ENCODE measurements around the gene LRP1B. TPM values are rescaled to one million over a fixed set of nuclear protein-coding genes. Genes with fewer than 3 reads are reported as not detected.

LRP1B gene
- polyA plus RNA-seq, 1 donor from 2014 or later = 12.7 TPM

- no peak overlapping the region for H2AFZ ChIP-seq (ENCODE audit: low read depth, low read length)
- no peaks in the 10 kb centered on the region for H3F3A ChIP-seq (ENCODE audit: insufficient read depth, low read length, poor library complexity, severe bottlenecking)
- H3K79me2 ChIP-seq (replicated peaks; ENCODE audit: insufficient read depth, low read length) = no peaks in the 10 kb centered on the region
- no peaks in the 10 kb centered on the region for H3K36me3 ChIP-seq (ENCODE audit: insufficient read depth, low read length)
- TF ChIP-seq EP300 (conservative IDR thresholded peaks at IDR 0.05; ENCODE audit: poor library complexity, severe bottlenecking) = no peak
- no peak for TF ChIP-seq MXI1 (conservative IDR thresholded peaks at IDR 0.05; ENCODE audit: poor library complexity, severe bottlenecking)
- TF ChIP-seq TAF1 (IDR thresholded peaks at IDR 0.05; ENCODE audit: low read depth) = no peak
- no peak for TF ChIP-seq RAD21 (conservative IDR thresholded peaks at IDR 0.05)
- TF ChIP-seq, protein P1, sequence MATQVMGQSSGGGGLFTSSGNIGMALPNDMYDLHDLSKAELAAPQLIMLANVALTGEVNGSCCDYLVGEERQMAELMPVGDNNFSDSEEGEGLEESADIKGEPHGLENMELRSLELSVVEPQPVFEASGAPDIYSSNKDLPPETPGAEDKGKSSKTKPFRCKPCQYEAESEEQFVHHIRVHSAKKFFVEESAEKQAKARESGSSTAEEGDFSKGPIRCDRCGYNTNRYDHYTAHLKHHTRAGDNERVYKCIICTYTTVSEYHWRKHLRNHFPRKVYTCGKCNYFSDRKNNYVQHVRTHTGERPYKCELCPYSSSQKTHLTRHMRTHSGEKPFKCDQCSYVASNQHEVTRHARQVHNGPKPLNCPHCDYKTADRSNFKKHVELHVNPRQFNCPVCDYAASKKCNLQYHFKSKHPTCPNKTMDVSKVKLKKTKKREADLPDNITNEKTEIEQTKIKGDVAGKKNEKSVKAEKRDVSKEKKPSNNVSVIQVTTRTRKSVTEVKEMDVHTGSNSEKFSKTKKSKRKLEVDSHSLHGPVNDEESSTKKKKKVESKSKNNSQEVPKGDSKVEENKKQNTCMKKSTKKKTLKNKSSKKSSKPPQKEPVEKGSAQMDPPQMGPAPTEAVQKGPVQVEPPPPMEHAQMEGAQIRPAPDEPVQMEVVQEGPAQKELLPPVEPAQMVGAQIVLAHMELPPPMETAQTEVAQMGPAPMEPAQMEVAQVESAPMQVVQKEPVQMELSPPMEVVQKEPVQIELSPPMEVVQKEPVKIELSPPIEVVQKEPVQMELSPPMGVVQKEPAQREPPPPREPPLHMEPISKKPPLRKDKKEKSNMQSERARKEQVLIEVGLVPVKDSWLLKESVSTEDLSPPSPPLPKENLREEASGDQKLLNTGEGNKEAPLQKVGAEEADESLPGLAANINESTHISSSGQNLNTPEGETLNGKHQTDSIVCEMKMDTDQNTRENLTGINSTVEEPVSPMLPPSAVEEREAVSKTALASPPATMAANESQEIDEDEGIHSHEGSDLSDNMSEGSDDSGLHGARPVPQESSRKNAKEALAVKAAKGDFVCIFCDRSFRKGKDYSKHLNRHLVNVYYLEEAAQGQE (IDR thresholded peaks at IDR 0.05; ENCODE audit: borderline replicate concordance) = no peak
- TF ChIP-seq SMC3 (conservative IDR thresholded peaks at IDR 0.05; ENCODE audit: poor library complexity) = no peak
- TF ChIP-seq EZH2 (IDR thresholded peaks at IDR 0.05; ENCODE audit: borderline replicate concordance, insufficient read depth, low read length, poor library complexity, severe bottlenecking) = no peak
- no peak for TF ChIP-seq POLR2AphosphoS5 (IDR thresholded peaks at IDR 0.05)
- TF ChIP-seq CTCF (IDR thresholded peaks at IDR 0.05; ENCODE audit: poor library complexity, severe bottlenecking) = no peak
- no peaks in the 10 kb centered on the region for H3K9me2 ChIP-seq (ENCODE audit: insufficient read depth, low read length)
- H3K27me3 ChIP-seq (ENCODE audit: insufficient read depth, low read depth, low read length) = no peaks in the 10 kb centered on the region
- no peaks in the 10 kb centered on the region for H3K9me3 ChIP-seq (ENCODE audit: low read length)
- no peaks in the 10 kb centered on the region for H4K20me1 ChIP-seq (ENCODE audit: insufficient read depth)
- no peak overlapping the region for H3K27ac ChIP-seq (ENCODE audit: low read length)
- H3K4me2 ChIP-seq (ENCODE audit: low read length) = no peak overlapping the region
- no peak overlapping the region for H3K4me3 ChIP-seq (ENCODE audit: low read length)
- no peak overlapping the region for H3K9ac ChIP-seq (ENCODE audit: low read length)
These were observed 1055.1 kb downstream of the LRP1B start for GRCh38 chr2:141075753-141076152.

DNA sequence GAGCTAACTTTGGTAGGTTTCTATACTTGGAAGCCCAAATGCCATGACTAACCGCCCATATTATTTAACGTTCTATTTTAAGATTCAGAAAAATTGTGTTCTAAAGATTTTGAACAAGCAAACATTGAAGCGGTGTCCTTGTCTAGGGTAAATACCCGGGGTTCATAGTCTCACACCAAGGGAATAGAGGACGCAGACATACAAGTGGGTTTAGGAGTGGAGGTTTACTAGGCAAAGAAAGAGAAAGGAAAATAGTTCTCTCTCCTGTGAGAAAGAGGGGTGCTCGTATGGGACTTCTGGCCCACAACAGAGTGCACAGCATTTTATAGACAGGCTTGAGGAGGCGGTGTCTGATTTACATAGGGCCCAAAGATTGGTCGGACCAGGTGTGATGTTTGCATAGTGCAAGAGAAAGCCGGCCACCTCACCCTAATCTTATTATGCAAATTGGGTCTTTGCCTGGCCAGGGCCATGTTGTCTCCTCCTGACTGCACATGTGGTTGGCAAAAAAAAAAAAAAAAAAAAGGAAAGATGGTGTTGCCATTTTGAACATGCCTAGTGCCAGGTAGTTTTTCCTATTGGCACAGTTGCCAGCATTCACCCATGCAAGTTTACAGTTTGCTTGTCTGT lies 1062.6 kb downstream of the LRP1B start:
- Histone ChIP-seq H3K9me2 (ENCODE audit: insufficient read depth, low read length) (no peaks in the 10 kb centered on the region), H3K4me3 (ENCODE audit: low read length) (no peak overlapping the region), H3K4me2 (ENCODE audit: low read length) (no peak overlapping the region), H3K27ac (ENCODE audit: low read length) (no peak overlapping the region), H3F3A (ENCODE audit: insufficient read depth, low read length, poor library complexity, severe bottlenecking) (no peaks in the 10 kb centered on the region), H3K79me2 (replicated peaks; ENCODE audit: insufficient read depth, low read length) (no peaks in the 10 kb centered on the region), H2AFZ (ENCODE audit: low read depth, low read length) (no peak overlapping the region), H3K9me3 (ENCODE audit: low read length) (no peaks in the 10 kb centered on the region), H3K36me3 (ENCODE audit: insufficient read depth, low read length) (no peaks in the 10 kb centered on the region), H4K20me1 (ENCODE audit: insufficient read depth) (no peaks in the 10 kb centered on the region), H3K27me3 (ENCODE audit: insufficient read depth, low read depth, low read length) (no peaks in the 10 kb centered on the region), H3K9ac (ENCODE audit: low read length) (no peak overlapping the region)
- no peak for TF ChIP-seq POLR2AphosphoS5 (IDR thresholded peaks at IDR 0.05)
- TF ChIP-seq, protein P1 (IDR thresholded peaks at IDR 0.05; ENCODE audit: borderline replicate concordance) = no peak
- no peak for TF ChIP-seq EP300 (conservative IDR thresholded peaks at IDR 0.05; ENCODE audit: poor library complexity, severe bottlenecking)
- TF ChIP-seq SMC3 (conservative IDR thresholded peaks at IDR 0.05; ENCODE audit: poor library complexity) = no peak
- TF ChIP-seq TAF1 (IDR thresholded peaks at IDR 0.05; ENCODE audit: low read depth) = no peak
- no peak for TF ChIP-seq EZH2 (IDR thresholded peaks at IDR 0.05; ENCODE audit: borderline replicate concordance, insufficient read depth, low read length, poor library complexity, severe bottlenecking)
- no peak for TF ChIP-seq MXI1 (conservative IDR thresholded peaks at IDR 0.05; ENCODE audit: poor library complexity, severe bottlenecking)
- TF ChIP-seq CTCF (IDR thresholded peaks at IDR 0.05; ENCODE audit: poor library complexity, severe bottlenecking) = no peak
- no peak for TF ChIP-seq RAD21 (conservative IDR thresholded peaks at IDR 0.05)

All from neural cell (in vitro differentiated cells).